Psoas muscle (tissue), 8 donors: ENCODE data around the gene CPED1. TPM values are rescaled to one million over a fixed set of nuclear protein-coding genes. Genes with fewer than 3 reads are reported as not detected.
A peak's percentile ranks its signal among the peaks of the same experiment; 100 is the strongest.

Experiments
- ATAC-seq, 4 donors: fragments of 200-7000 bp; cut with Tn5 transposase; one replicate each; pipeline ENCODE4 v1.9.1; 2020; ENCODE audit warnings: moderate library complexity in 3 of 4, mild to moderate bottlenecking in 2 of 4
- DNase-seq, 2 donors: peaks; one replicate each; pipeline ENCODE4 v3.0.0-alpha.2; 2020
- H3K27ac ChIP-seq: fragments of 200-600 bp; one replicate; pipeline ENCODE4 v1.8.0; 2022
- H3K27me3 ChIP-seq, 3 donors: fragments of 200-600 bp in 1 of 3; one replicate each; pipeline versions ENCODE4 v1.6.1 to v1.8.0; 2013 to 2022; ENCODE audit warnings: low read length in 2 of 3, mild to moderate bottlenecking in 2 of 3, moderate library complexity in 1 of 3; ENCODE audit not compliant: insufficient read depth in 3 of 3
- H3K36me3 ChIP-seq, 2 donors: fragments of 200-600 bp in 1 of 2; one replicate each; pipeline versions ENCODE4 v1.6.1 to v1.8.0; 2013 to 2022; ENCODE audit warnings: low read depth in 1 of 2, mild to moderate bottlenecking in 1 of 2, moderate library complexity in 1 of 2; ENCODE audit not compliant: insufficient read depth in 1 of 2
- H3K4me1 ChIP-seq: fragments of 200-600 bp; one replicate; pipeline ENCODE4 v1.8.0; 2022
- H3K4me3 ChIP-seq: fragments of 200-600 bp; one replicate; pipeline ENCODE4 v1.8.0; 2022; ENCODE audit warnings: mild to moderate bottlenecking
- H3K9me3 ChIP-seq: fragments of 200-600 bp; one replicate; pipeline ENCODE4 v1.8.0; 2022
- WGBS, 3 donors: extraction: QIAGEN DNeasy Blood & Tissue Kit; methylation state at CpG; one replicate each; pipeline versions ENCODE4 v1.1.6 to v1.1.7; 2013; 5-methylcytosine and 5-hydroxymethylcytosine counted together
- intact Hi-C, 2 donors: fragments of 100-400 bp; cut with DNase I; formaldehyde crosslinking; loops; one replicate each; pipeline versions ENCODE4 v1.11.0 to v1.14.2; 2022
- polyA plus RNA-seq, 3 donors: library from polyadenylated mRNA; stranded (reverse); fragments of 200-250 nt; gene quantifications; one replicate each; pipeline ENCODE4 v1.2.3, GENCODE V29; 2013
- total RNA-seq, 4 donors: library from RNA; stranded (reverse); fragmentation: NEBNext Ultra II Directional in 2 of 4; extraction: Animal tissue kit (Norgen Biotek cat#: 25700) in 2 of 4; gene quantifications; one replicate each; pipeline versions ENCODE4 v1.2.1 to v1.2.4, GENCODE V29; 2021 to 2023
- TF ChIP-seq, protein P1 (sequence below): fragments of 200-600 bp; IDR thresholded peaks from one replicate; pipeline ENCODE4 v1.8.0; 2022; ENCODE audit warnings: antibody characterized with exemption
- donor health status: healthy with polysubstance abuse.
- donor health status: DM: no; HTN: no; CAD: no; lungs with moderate emphysema.
- donor health status: Bipolar disorder and iron deficiency.
- donor health status: healthy.
- donor health status: DM: yes; HTN: yes; CAD: no.
- donor health status: DM: no; HTN: no; CAD: no.
- donor health status: DM: no; HTN: no; CAD: no.
- donor health status: DM: yes; HTN: yes; CAD: no.

CPED1 gene
- total and polyA plus RNA-seq, 7 donors = 0.90 to 39.2 (median 12.0) TPM

DNA sequence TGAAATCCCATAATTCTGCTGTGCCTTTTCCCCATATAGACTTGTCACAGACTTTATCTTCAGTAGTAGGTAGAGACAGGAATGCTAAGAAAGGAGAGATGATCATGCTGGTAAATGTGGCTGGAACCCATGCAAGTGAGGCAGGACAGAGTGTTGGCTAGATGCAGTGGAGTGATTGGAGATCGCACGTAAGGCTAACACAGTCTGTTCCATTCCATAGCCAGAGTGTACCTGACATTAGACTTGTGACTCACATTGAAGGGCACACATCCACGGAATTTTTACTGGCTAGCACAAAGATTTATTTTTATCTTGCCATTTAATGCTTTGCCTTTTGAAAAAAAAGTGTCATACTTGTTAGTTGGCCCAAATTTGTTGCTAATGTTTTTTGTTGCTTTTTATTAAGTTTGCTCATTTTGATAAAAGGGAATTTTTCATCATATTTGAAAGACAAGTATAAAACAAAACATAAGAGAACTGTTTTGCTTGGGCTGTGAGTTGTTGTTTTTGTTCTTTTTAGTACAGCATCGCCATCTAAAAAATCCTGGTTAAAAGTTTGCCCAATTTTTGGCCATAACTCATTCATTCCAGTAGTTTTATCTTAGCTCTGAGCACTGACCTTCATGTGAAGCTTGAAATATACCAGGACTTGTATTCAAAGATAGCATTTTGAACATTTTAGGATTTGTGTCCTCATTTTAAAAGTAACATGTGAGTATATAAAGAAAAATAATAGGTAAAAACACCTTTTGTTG is 81.0 kb downstream of the CPED1 start:
- Histone ChIP-seq H3K4me1 (peaks cover 30% of the 10 kb centered on the region), H3K36me3 (peaks cover 0 to 10% of the 10 kb centered on the region in 2 donors), H3K27me3 (no peaks in the 10 kb centered on the region), H3K9me3 (no peaks in the 10 kb centered on the region), H3K4me3 (peak overlapping the region; percentile 5), H3K27ac (peak overlapping the region; percentile 75)
- WGBS, 3 donors = 31 to 44% (median 32%) methylated on average over 4 of the region's 4 CpGs
- ATAC-seq (peak; percentile 95 to 100 (median 98)), DNase-seq (no peak)
- intact Hi-C loops = no loop called here
- TF ChIP-seq, protein P1, sequence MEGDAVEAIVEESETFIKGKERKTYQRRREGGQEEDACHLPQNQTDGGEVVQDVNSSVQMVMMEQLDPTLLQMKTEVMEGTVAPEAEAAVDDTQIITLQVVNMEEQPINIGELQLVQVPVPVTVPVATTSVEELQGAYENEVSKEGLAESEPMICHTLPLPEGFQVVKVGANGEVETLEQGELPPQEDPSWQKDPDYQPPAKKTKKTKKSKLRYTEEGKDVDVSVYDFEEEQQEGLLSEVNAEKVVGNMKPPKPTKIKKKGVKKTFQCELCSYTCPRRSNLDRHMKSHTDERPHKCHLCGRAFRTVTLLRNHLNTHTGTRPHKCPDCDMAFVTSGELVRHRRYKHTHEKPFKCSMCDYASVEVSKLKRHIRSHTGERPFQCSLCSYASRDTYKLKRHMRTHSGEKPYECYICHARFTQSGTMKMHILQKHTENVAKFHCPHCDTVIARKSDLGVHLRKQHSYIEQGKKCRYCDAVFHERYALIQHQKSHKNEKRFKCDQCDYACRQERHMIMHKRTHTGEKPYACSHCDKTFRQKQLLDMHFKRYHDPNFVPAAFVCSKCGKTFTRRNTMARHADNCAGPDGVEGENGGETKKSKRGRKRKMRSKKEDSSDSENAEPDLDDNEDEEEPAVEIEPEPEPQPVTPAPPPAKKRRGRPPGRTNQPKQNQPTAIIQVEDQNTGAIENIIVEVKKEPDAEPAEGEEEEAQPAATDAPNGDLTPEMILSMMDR = no peak

DNA sequence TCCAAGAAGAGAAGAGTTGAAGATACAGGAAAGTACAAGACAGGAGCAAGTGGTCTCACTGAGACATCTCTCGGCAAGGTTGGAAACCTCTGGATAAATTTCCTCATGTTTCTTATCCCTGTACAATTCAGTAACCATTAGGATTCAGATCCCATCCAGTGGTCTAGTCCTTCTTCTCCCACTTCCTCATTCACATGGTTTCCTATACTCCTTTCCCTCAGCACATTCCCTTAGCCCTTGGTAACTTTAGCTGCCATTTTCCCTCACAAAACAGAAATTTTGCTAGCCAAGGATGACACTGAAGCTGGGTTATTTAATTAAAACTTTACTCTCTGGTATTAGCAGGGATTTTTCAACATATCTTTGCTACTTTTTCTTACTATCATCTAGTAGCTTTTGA is 82.6 kb downstream of the CPED1 start:
- 91 to 100% (median 100%) methylated on average over 1 of the region's 1 CpG for WGBS, 3 donors

DNA sequence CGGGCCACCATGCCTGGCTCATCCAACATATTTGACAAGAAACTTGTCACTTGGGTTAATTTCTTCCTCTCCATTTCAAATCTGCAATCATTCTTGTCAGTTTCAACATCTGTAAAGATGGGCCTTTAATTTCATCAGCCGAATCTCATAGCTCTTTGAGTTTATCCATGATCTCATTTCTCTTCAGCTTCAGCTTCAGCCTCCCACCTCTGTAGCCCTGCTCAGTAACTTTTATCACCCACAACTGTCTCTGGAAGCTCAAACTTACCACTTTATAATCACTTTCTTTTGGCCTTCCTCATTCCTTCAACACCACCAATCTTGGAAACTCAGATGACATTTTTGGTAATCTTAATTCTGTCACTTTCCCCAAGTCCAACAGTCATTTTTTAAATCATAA is 83.2 kb downstream of the CPED1 start:
- Histone ChIP-seq H3K27me3 (no peaks in the 10 kb centered on the region), H3K36me3 (no peaks in the 10 kb centered on the region), H3K27ac (peak overlapping the region; percentile 75), H3K4me3 (no peak overlapping the region), H3K9me3 (no peaks in the 10 kb centered on the region), H3K4me1 (peaks cover 41% of the 10 kb centered on the region)
- TF ChIP-seq, protein P1 = no peak
- WGBS, 3 donors = 67 to 95% (median 92%) methylated on average over 2 of the region's 2 CpGs
- intact Hi-C loops = no loop called here
- ATAC-seq = no peak
- DNase-seq = no peak

More for the DNA sequence above, 82.6 kb downstream of the CPED1 start:
- H3K36me3 ChIP-seq = no peaks in the 10 kb centered on the region
- DNase-seq = no peak
- no peak for ATAC-seq
- no peaks in the 10 kb centered on the region for H3K9me3 ChIP-seq
- TF ChIP-seq, protein P1 = no peak
- no peak overlapping the region for H3K4me3 ChIP-seq
- peak overlapping the region; percentile 75 for H3K27ac ChIP-seq
- H3K4me1 ChIP-seq = peaks cover 39% of the 10 kb centered on the region
- intact Hi-C loops = no loop called here
- no peaks in the 10 kb centered on the region for H3K27me3 ChIP-seq

DNA sequence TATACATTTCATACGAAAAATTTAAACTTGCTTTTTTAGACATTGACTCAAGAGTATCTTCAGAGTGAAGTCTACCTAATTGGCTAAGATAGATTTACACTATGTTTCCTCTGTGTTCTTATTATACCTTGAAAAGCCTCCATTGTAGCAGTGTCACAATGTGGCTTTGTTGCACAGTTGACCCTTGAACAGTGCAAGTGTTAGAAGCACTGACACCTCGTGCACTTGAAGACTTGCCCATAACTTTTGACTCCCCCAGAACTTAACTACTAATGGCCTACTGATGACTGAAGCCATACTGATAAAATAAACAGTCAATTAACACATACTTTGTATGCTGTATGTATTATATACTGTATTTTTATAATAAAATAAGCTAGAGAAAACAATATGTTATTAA is 84.3 kb downstream of the CPED1 start:
- Histone ChIP-seq H3K36me3 (no peaks in the 10 kb centered on the region), H3K4me3 (no peak overlapping the region), H3K27me3 (no peaks in the 10 kb centered on the region), H3K27ac (peak overlapping the region; percentile 10), H3K9me3 (no peaks in the 10 kb centered on the region), H3K4me1 (peaks cover 41% of the 10 kb centered on the region)
- TF ChIP-seq, protein P1 = no peak
- DNase-seq = no peak
- 66 to 67% (median 67%) methylated on average over 2 of the region's 2 CpGs for WGBS, 3 donors
- intact Hi-C loops = no loop called here
- peak in 1 of 4 donors; percentile 26 for ATAC-seq
